GM20000 (cell line): ENCODE measurements around the gene MUL1.
"Not testable (repeated sequence)": the region's sequence is repeated elsewhere in the genome, so short reads cannot be mapped to it uniquely, and the experiment has no call there.

Experiments
- DNase-seq: peaks from one replicate; pipeline ENCODE4 v3.0.0; 2012; ENCODE audit warnings: low spot score
- CTCF ChIP-seq: IDR thresholded peaks from 2 replicates; pipeline ENCODE4 v1.5.1; 2012; ENCODE audit warnings: mild to moderate bottlenecking, control low read depth; ENCODE audit errors: extremely low read depth, missing control alignments

The MUL1 gene

GRCh38 chr1:20507248-20507563 is 745 bp downstream of the MUL1 start:
- no peak for TF ChIP-seq CTCF
- no peak for DNase-seq

- no peak for TF ChIP-seq CTCF
- DNase-seq = no peak
Observed at GRCh38 chr1:20505488-20505887, 2.5 kb downstream of the MUL1 start.

- no peak for TF ChIP-seq CTCF
Observed at GRCh38 chr1:20500716-20501115, 7.2 kb downstream of the MUL1 start.

GRCh38 chr1:20499718-20500117 is 8.2 kb downstream of the MUL1 start:
- DNase-seq = no peak
- no peak for TF ChIP-seq CTCF

More at GRCh38 chr1:20500716-20501115, 7.2 kb downstream of the MUL1 start:
- no peak for DNase-seq

- no peak for TF ChIP-seq CTCF
- no peak for DNase-seq
Observed at GRCh38 chr1:20499105-20499504, 8.8 kb downstream of the MUL1 start.

- no peak for DNase-seq
- TF ChIP-seq CTCF = no peak
Observed at GRCh38 chr1:20498116-20498515, 9.8 kb downstream of the MUL1 start.

GRCh38 chr1:20497506-20497905 is 10.4 kb downstream of the MUL1 start:
- no peak for DNase-seq
- TF ChIP-seq CTCF = no peak

GRCh38 chr1:20496725-20497383 is 11.1 kb downstream of the MUL1 start:
- not testable (repeated sequence) for DNase-seq
